Left renal pelvis (tissue), 4 donors: ENCODE results near the gene GPC5. TPM values are rescaled to one million over a fixed set of nuclear protein-coding genes. Genes with fewer than 3 reads are reported as not detected.

Experiments
- DNase-seq, 4 donors: peaks; one replicate each; pipeline ENCODE4 v3.0.0-alpha.2; 2013; ENCODE audit warnings: low read depth in 4 of 4, low spot score in 3 of 4
- polyA plus RNA-seq, 4 donors: library from polyadenylated mRNA; unstranded; fragments of 120-200 nt; gene quantifications; one replicate each; pipeline ENCODE4 v1.2.1, GENCODE V29; 2013; ENCODE audit not compliant: insufficient read length in 4 of 4

GPC5 gene
- polyA plus RNA-seq, 4 donors = 1.8 to 5.2 (median 3.4) TPM

DNA sequence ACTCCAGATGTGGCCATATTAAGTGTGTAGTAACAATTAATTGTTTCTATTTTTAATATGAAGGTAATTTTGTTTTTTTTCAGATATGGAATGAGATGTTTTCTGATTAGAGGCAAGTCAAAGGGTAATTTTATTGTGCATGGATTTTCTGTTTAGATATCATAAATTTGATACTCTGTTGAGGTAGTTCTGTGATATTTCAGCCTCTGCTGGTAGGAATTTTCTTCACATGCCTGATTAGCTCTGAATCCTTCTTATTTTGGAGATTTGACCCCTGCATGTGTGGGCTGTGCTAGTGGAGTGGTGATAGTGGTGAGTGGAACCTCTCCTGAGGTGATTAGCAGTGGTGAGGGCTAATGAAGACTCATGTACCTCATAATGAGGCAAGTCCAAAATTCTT lies 301.4 kb downstream of the GPC5 start:
- DNase-seq = no peak

- DNase-seq = no peak
Measured at GRCh38 chr13:91701975-91702374, 303.6 kb downstream of the GPC5 start.

- no peak for DNase-seq
Measured at GRCh38 chr13:91702411-91702810, 304.0 kb downstream of the GPC5 start.

DNA sequence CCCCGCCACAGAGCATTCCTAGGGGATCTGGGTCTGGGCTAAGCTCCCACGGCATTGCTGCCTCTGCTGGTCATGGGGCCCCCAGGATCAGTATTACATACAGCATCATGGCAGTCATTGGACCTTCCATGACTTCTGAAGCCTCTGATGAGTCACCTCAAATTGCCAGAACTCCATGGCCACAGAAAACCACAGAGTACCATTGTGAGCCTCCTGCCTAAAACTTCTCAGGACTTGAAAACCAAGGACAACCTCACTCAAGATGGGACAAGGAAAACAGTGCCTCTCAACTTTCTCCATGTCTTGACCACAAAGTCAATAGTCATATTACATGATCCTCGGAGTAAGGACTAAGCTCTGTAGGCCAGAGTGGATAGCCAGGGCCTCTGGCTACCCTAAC lies 306.0 kb downstream of the GPC5 start:
- no peak for DNase-seq

DNA sequence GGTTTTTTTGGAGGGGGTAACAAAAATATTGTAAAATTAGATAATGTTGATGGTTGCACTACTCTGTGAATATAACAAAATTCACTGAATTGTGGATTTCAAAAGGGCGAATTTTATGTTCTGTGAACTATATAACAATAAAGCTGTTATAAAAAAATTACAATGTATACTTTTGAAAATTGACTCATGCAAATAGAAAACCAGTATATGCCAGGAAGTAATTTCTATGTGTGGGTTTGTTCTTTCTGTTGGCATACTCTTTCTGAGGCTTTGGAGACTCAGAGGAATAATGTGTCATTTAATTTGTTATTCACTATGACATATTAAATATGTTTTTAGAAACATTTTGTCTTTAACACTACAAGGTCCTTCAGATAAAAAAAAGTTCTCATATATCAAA lies 310.1 kb downstream of the GPC5 start:
- no peak for DNase-seq

- no peak for DNase-seq
Measured at GRCh38 chr13:91709180-91709579, 310.8 kb downstream of the GPC5 start.

- no peak for DNase-seq
Measured at GRCh38 chr13:91710733-91711132, 312.3 kb downstream of the GPC5 start.

- DNase-seq = no peak
Measured at GRCh38 chr13:91714855-91715254, 316.4 kb downstream of the GPC5 start.

GRCh38 chr13:91716436-91717065 lies 318.1 kb downstream of the GPC5 start:
- no peak for DNase-seq

- DNase-seq = no peak
Measured at GRCh38 chr13:91719033-91719432, 320.6 kb downstream of the GPC5 start.

GRCh38 chr13:91721413-91721812 lies 323.0 kb downstream of the GPC5 start:
- no peak for DNase-seq

- DNase-seq = no peak
Measured at GRCh38 chr13:91722267-91722884, 324.0 kb downstream of the GPC5 start.

GRCh38 chr13:91724591-91724990 lies 326.2 kb downstream of the GPC5 start:
- no peak for DNase-seq

GRCh38 chr13:91725646-91726045 lies 327.2 kb downstream of the GPC5 start:
- no peak for DNase-seq

DNA sequence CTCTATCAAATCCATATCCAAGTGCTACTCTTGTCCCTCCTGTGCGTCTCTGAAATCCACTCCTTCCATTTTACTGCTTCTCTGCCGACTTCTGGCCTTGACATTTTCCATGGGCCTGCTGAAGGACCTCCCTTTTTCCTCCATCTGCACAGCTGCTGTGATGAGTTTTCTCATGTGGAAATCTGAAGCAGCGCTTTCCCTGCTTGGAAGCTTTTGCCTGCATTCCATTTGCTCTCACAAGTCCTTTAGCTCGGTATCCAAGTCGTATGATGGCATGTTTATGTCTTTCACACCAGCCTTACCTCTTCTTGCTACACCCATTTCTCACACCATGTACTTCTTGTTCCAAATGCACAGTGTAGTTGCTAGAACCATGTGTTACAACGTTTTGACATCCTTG lies 328.2 kb downstream of the GPC5 start:
- no peak for DNase-seq

DNA sequence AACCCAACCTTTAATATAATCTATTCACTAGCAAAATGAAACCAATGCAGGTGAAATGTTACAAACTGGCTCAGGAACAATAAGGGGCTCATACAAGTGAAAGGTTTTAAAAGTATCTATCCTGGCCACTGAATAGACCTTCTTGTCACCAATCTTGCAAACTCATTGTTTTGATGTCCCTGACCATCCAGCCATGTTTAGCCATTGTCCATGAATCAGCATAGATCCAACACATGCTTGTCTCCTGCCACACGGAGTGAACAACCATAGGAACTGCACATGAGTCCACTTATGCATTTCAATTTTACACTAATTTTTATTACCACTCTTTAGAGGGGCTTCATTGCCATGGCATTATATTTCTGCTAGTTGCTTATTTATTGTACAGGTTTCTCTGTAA lies 331.4 kb downstream of the GPC5 start:
- no peak for DNase-seq

GRCh38 chr13:91739751-91740150 lies 341.3 kb downstream of the GPC5 start:
- no peak for DNase-seq

GRCh38 chr13:91740756-91741155 lies 342.3 kb downstream of the GPC5 start:
- DNase-seq = no peak

- DNase-seq = no peak
Measured at GRCh38 chr13:91741925-91742324, 343.5 kb downstream of the GPC5 start.

DNA sequence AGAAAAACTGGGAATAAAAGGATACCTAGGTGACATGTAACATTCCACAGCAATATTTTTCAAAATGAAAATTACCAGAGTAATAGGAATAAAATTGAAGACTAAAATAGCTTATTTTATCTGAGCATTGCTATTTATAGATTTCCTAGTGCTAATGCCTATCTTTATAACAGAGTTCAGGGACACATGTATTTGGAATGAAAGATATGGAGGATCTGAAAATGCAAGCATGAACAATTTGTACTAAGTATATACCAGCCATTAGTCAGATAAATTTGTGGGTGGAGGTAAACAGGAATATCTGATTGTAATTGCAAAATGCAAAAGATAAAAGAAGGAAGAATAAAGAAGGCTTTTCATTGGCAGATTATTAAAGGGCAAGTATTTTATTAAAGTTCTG lies 345.9 kb downstream of the GPC5 start:
- DNase-seq = no peak

DNA sequence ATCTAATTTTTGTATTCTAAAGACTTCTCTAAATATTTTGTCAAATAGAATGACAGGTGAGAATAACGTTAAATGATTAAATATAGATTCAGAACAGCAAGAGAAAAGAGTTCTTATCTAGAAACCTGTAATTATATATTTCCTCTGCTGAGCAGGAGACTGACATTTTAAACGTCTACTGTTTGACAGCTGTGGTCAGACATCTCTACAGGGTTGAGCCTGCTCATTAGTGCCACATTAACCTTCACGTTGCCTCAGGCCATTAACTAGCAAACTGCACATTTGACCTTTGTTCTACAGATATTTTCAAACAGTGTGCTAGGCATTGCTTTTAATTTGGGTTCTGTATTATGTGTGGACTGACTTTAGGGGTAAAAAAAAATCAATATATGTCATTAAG lies 347.5 kb downstream of the GPC5 start:
- no peak for DNase-seq

DNA sequence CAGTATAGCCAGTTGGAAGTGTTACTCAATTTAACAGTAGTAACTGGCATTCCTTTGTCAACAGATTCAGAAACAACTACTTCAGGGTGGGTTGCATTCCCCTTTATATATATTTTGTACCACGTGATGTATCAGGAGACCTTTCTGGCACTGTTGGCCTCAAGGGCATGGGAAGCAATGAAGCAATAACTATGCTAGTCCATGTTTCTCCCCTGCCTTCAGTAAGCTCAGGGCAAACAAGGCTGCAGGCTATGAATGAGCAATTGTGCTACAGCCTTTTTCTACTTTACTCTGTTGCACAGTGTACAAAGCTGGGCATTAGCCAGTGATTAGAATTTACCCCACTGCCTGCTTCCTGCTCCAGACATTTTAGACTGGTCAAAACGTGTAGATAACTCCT lies 348.8 kb downstream of the GPC5 start:
- DNase-seq = no peak
